ENCODE results near the gene WDR1. TPM values are rescaled to one million over a fixed set of nuclear protein-coding genes. Genes with fewer than 3 reads are reported as not detected.

Gene WDR1
- polyA plus RNA-seq, 1 of the 3 experiments (the other 2 are of a cell fraction): 310 TPM

DNA sequence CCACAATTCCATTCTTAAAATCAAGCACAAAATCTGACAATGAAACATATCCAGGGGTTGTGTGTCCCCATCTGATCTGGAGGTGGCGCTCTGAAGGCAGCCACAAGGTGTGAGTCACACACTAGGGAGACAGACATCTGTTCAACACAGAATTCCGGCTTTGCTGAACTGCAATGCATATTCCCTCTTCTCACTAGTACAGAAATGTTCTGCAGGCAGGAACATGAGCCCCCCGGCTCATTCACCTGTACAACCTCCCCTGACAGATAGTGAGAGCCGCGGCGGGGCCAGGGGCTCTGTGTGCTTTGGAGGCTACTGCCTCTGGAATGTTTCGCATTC lies 41.9 kb downstream of the WDR1 start:
- Histone ChIP-seq H3K4me3 (ENCODE audit: low read depth in 2 of 2, low read length in 1 of 2) (no peak overlapping the region), H3K27me3 (ENCODE audit: insufficient read depth) (no peaks in the 10 kb centered on the region), H3K9ac (no peak overlapping the region), H3F3A (replicated peaks; ENCODE audit: insufficient read depth) (peaks cover 24% of the 10 kb centered on the region), H3K36me3 (replicated peaks in 1 of 2; ENCODE audit: control insufficient read depth in 1 of 2, insufficient read depth in 2 of 2, low read length in 1 of 2) (peaks cover 42 to 78% of the 10 kb centered on the region in 2 experiments), H3K9me3 (no peaks in the 10 kb centered on the region), H3K27ac (ENCODE audit: low read depth in 2 of 2, low read length in 1 of 2) (no peak overlapping the region), H3K4me1 (ENCODE audit: control insufficient read depth in 1 of 2, insufficient read depth in 2 of 2, low read depth in 1 of 2, low read length in 1 of 2) (peaks cover 0 to 8% of the 10 kb centered on the region in 2 experiments; a peak in 2 of 4 replicates), H3K4me2 (no peak overlapping the region), H3K79me2 (ENCODE audit: insufficient read depth) (no peaks in the 10 kb centered on the region), H2AFZ (ENCODE audit: low read depth) (no peak overlapping the region), H3K9me2 (no peaks in the 10 kb centered on the region), H4K20me1 (ENCODE audit: insufficient read depth) (peaks cover 52% of the 10 kb centered on the region)
- WGBS (ENCODE audit: low lambda C conversion rate): 89% methylated on average over 3 of the region's 7 CpGs
- TF ChIP-seq CHD2 (IDR thresholded peaks at IDR 0.05; ENCODE audit: low read length, partially characterized antibody) (no peak), RCOR1 (IDR thresholded peaks at IDR 0.05; ENCODE audit: low read length) (no peak), SIN3A (IDR thresholded peaks at IDR 0.05; ENCODE audit: borderline replicate concordance, low read depth, low read length) (no peak), SMC3 (IDR thresholded peaks at IDR 0.05; ENCODE audit: low read depth, low read length) (peak; percentile 38; the same call in 1 of the 2 replicates), MEF2A (IDR thresholded peaks at IDR 0.05; ENCODE audit: borderline replicate concordance, low read depth) (no peak), YY1 (IDR thresholded peaks at IDR 0.05; ENCODE audit: low read depth) (no peak), NRF1 (IDR thresholded peaks at IDR 0.05; ENCODE audit: low read depth, low read length) (no peak), FOXM1 (IDR thresholded peaks at IDR 0.05; ENCODE audit: low read depth) (no peak), RXRA (IDR thresholded peaks at IDR 0.05; ENCODE audit: borderline replicate concordance, low read depth) (no peak), RAD21 (IDR thresholded peaks at IDR 0.05; ENCODE audit: low read length) (peak; percentile 59), EP300 (IDR thresholded peaks at IDR 0.05; ENCODE audit: borderline replicate concordance in 1 of 2, low read depth in 1 of 2, low read length in 1 of 2) (no peak), POLR2AphosphoS5 (IDR thresholded peaks at IDR 0.05; ENCODE audit: low read depth, low read length) (no peak), EZH2phosphoT487 (IDR thresholded peaks at IDR 0.05; ENCODE audit: borderline replicate concordance, low read depth) (no peak), TEAD4 (IDR thresholded peaks at IDR 0.05; ENCODE audit: borderline replicate concordance, insufficient read depth) (no peak), ELF1 (IDR thresholded peaks at IDR 0.05) (no peak), TAF1 (IDR thresholded peaks at IDR 0.05; ENCODE audit: borderline replicate concordance, low read depth, low read length) (no peak), GABPA (IDR thresholded peaks at IDR 0.05; ENCODE audit: low read depth) (no peak), TCF12 (IDR thresholded peaks at IDR 0.05) (0 out of 2 replicates have a peak, but pooled peaks have one; percentile 9), GATA2 (CRISPR knock-in tag; IDR thresholded peaks at IDR 0.05) (no peak), FOSL2 (IDR thresholded peaks at IDR 0.05; ENCODE audit: borderline replicate concordance, low read depth) (peak; percentile 54; the same call in 1 of the 2 replicates)
- TF ChIP-seq, protein P1, sequence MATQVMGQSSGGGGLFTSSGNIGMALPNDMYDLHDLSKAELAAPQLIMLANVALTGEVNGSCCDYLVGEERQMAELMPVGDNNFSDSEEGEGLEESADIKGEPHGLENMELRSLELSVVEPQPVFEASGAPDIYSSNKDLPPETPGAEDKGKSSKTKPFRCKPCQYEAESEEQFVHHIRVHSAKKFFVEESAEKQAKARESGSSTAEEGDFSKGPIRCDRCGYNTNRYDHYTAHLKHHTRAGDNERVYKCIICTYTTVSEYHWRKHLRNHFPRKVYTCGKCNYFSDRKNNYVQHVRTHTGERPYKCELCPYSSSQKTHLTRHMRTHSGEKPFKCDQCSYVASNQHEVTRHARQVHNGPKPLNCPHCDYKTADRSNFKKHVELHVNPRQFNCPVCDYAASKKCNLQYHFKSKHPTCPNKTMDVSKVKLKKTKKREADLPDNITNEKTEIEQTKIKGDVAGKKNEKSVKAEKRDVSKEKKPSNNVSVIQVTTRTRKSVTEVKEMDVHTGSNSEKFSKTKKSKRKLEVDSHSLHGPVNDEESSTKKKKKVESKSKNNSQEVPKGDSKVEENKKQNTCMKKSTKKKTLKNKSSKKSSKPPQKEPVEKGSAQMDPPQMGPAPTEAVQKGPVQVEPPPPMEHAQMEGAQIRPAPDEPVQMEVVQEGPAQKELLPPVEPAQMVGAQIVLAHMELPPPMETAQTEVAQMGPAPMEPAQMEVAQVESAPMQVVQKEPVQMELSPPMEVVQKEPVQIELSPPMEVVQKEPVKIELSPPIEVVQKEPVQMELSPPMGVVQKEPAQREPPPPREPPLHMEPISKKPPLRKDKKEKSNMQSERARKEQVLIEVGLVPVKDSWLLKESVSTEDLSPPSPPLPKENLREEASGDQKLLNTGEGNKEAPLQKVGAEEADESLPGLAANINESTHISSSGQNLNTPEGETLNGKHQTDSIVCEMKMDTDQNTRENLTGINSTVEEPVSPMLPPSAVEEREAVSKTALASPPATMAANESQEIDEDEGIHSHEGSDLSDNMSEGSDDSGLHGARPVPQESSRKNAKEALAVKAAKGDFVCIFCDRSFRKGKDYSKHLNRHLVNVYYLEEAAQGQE (IDR thresholded peaks at IDR 0.05; ENCODE audit: low read depth, low read length): no peak
- TF ChIP-seq, protein P2, sequence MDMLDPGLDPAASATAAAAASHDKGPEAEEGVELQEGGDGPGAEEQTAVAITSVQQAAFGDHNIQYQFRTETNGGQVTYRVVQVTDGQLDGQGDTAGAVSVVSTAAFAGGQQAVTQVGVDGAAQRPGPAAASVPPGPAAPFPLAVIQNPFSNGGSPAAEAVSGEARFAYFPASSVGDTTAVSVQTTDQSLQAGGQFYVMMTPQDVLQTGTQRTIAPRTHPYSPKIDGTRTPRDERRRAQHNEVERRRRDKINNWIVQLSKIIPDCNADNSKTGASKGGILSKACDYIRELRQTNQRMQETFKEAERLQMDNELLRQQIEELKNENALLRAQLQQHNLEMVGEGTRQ (IDR thresholded peaks at IDR 0.05; ENCODE audit: borderline replicate concordance, low read depth, low read length): no peak
- TF ChIP-seq, protein P3, sequence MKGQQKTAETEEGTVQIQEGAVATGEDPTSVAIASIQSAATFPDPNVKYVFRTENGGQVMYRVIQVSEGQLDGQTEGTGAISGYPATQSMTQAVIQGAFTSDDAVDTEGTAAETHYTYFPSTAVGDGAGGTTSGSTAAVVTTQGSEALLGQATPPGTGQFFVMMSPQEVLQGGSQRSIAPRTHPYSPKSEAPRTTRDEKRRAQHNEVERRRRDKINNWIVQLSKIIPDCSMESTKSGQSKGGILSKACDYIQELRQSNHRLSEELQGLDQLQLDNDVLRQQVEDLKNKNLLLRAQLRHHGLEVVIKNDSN (IDR thresholded peaks at IDR 0.05; ENCODE audit: borderline replicate concordance, low read depth): no peak
- TF ChIP-seq, protein P4, sequence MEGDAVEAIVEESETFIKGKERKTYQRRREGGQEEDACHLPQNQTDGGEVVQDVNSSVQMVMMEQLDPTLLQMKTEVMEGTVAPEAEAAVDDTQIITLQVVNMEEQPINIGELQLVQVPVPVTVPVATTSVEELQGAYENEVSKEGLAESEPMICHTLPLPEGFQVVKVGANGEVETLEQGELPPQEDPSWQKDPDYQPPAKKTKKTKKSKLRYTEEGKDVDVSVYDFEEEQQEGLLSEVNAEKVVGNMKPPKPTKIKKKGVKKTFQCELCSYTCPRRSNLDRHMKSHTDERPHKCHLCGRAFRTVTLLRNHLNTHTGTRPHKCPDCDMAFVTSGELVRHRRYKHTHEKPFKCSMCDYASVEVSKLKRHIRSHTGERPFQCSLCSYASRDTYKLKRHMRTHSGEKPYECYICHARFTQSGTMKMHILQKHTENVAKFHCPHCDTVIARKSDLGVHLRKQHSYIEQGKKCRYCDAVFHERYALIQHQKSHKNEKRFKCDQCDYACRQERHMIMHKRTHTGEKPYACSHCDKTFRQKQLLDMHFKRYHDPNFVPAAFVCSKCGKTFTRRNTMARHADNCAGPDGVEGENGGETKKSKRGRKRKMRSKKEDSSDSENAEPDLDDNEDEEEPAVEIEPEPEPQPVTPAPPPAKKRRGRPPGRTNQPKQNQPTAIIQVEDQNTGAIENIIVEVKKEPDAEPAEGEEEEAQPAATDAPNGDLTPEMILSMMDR (IDR thresholded peaks at IDR 0.05): peak; percentile 69
- TF ChIP-seq, protein P5, sequence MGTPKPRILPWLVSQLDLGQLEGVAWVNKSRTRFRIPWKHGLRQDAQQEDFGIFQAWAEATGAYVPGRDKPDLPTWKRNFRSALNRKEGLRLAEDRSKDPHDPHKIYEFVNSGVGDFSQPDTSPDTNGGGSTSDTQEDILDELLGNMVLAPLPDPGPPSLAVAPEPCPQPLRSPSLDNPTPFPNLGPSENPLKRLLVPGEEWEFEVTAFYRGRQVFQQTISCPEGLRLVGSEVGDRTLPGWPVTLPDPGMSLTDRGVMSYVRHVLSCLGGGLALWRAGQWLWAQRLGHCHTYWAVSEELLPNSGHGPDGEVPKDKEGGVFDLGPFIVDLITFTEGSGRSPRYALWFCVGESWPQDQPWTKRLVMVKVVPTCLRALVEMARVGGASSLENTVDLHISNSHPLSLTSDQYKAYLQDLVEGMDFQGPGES (IDR thresholded peaks at IDR 0.05; ENCODE audit: low read depth, low read length): no peak
- CTCF ChIA-PET: interaction anchor here (2.1 kb wide), 1 partner anchor 60 kb away, joined by 4 read pairs; no protein-coding TSS in a partner anchor
- no peak for DNase-seq
- POLR2A ChIA-PET: no interaction called here

Measured in SK-N-SH (cell line).